Stimulated activated CD4-positive, alpha-beta T cell treated with anti-CD3 and anti-CD28 coated beads, Interleukin-4, amount 100 ng/mL, for 4 hours (primary cell): Measurements from ENCODE around the gene ZNF727.
"Not testable (repeated sequence)": the region's sequence is repeated elsewhere in the genome, so short reads cannot be mapped to it uniquely, and the experiment has no call there.

Source experiments
- DNase-seq, 2 experiments: peaks; one replicate each; pipeline ENCODE4 v3.0.0-alpha.2; 2020

Gene ZNF727

DNA sequence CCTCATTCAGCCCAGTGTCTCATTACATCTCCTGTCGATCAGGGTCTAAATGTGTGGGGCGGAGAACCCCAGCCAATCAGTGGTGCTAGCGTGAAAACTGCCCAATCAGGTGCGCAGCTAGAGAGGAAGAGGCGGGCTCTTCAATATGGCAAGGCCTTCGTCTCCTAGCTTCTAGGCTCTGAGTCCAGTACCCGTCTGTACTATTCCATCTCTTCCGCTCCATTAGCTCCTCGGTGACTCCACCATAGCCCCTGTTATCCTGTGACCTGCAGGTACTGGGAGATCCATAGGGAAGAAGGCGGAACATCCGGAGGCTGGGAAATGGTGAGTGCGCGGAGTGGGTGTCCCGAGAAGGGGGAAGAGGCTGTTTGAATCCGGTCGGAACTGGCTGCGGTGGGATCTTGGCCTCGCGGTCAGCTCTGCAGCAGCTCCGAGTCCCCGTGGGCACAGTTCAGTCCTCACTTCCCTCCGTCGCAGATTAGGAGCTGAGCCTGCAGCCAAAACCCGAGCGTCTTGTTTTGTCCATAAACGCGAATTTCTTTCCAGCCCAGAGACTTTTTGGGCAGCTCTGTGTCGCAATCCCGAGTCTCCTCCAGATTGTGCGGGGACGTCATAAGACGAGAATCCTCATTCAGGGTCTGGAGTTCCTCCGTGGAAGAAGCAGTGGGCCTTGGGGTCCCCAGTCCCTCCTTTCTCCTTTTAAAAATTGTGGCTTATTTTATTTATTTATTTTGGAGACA, at the start of gene ZNF727:
ZNF727 (plus strand) TSS at position 134 of the 740 bp plus-strand sequence; CDS start at position 322, 188 bp downstream.
- peak; percentile 21 to 43 for DNase-seq

DNA sequence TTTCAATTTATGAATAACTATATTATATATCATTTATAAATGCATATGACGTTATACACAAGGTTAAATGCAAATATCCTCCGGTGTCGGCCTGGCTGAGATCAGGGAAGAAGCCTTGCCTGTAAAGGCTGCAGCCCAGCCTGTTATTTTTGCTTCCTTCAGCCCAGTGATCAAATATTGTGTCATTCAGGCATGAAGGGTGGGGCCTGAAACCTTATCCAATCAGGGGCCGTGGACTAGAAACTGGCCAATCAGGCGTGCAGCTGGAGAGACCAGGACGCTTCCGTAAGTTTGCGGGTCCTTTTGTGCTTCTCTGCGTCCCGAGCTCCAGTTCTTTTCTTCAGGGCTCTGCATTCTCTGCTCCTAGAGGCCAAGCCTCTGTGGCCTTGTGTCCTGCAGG, 46.7 kb upstream of the ZNF727 start, which contains the start of gene ZNF722:
ZNF722 (plus strand) TSS at position 301 of the 400 bp plus-strand sequence. CDS start 113 bp downstream, outside the sequence.
- no peak for DNase-seq

DNA sequence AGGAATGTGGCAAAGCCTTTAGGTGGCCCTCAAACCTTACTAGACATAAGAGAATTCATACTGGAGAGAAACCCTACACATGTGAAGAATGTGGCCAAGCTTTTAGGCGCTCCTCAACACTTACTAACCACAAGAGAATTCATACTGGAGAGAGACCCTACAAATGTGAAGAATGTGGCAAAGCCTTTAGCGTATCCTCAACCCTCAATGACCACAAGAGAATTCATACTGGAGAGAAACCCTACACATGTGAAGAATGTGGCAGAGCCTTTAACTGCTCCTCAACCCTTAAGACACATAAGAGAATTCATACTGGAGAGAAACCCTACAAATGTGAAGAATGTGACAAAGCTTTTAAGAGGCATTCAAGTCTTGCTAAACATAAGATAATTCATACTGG, 29.7 kb upstream of the ZNF727 start:
- not testable (repeated sequence) for DNase-seq

GRCh38 chr7:64035388-64035787, 9.8 kb upstream of the ZNF727 start:
- DNase-seq, result no peak

- no peak for DNase-seq
These were observed 8.1 kb upstream of the ZNF727 start for GRCh38 chr7:64037095-64037494.

DNA sequence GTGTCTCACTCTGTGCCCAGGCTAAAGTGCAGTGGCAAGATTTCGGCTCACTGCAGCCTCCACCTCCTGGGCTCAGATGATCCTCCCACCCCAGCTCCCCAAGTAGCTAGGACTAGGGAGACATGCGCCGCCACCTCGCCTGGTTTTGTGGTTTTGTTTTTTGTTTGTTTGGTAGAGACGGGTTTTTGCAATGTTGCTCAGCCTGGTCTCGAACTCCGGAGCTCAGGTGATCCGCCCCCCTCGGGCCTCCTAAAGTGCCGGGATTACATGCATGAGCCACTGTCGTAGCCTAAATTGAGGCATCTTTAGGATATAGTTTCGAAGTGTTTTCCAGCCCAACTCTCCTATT, 781 bp downstream of the ZNF727 start:
- no peak for DNase-seq

DNA sequence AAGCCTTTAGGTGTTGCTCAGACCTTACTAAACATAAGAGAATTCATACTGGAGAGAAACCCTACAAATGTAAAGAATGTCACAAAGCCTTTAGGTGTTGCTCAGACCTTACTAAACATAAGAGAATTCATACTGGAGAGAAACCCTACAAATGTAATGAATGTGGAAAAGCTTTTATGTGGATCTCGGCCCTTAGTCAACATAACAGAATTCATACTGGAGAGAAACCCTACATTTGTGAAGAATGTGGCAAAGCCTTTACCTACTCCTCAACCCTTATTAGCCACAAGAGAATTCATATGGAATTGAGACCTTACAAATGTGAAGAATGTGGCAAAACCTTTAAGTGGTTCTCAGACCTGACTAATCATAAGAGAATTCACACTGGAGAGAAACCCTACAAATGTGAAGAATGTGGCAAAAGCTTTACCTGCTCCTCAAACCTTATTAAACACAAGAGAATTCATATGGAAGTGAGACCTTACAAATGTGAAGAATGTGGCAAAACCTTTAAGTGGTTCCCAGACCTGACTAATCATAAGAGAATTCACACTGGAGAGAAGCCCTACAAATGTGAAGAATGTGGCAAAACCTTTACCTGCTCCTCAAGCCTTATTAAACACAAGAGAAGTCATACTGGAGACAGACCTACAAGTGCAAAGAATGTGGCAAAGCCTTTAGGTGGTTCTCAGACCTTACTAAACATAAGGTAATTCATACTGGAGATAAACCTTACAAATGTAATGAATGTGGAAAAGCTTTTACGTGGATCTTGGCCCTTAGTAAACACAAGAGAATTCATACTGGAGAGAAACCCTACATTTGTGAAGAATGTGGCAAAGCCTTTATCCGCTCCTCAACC, 32.8 kb downstream of the ZNF727 start:
- not testable (repeated sequence) for DNase-seq

GRCh38 chr7:64078699-64078994, 33.4 kb downstream of the ZNF727 start:
- DNase-seq, result no peak

DNA sequence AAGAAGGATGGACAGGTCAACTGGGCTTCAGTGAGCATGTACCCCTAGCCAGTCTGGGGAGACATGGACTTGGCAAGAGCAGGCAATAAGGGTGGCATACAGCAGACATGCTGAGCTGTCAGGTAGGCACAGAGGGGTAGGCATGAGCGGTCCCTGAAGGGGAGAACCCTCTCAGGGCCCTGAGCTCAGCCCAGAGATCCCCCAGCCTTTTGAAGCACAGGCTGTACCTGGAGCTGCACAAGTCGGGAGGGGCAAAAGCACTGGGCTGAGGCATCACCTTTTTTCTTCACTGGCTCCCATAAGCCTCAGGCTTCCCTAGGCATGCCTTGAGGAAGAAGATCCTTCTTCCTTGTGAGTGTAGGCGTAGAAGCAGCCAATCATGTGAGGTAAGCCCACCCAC, 42.3 kb downstream of the ZNF727 start:
- DNase-seq, result no peak

- DNase-seq, result not testable (repeated sequence)
These were observed 43.6 kb downstream of the ZNF727 start for GRCh38 chr7:64088863-64089262.
